Fibroblast of the aortic adventitia (primary cell): ENCODE results near the gene LCP1. TPM values are rescaled to one million over a fixed set of nuclear protein-coding genes. Genes with fewer than 3 reads are reported as not detected.

Experiments
- DNase-seq: peaks from one replicate; pipeline ENCODE4 v3.0.0-alpha.2; 2010; ENCODE audit warnings: low read depth
- H3K4me3 ChIP-seq: 2 replicates; pipeline ENCODE4 v1.5.1; 2011; ENCODE audit warnings: low read depth, mild to moderate bottlenecking, control low read depth, low read length, moderate library complexity
- CTCF ChIP-seq: IDR thresholded peaks from 2 replicates; pipeline ENCODE4 v1.5.1; 2011; ENCODE audit warnings: mild to moderate bottlenecking, low read length, control low read depth, inconsistent platforms; ENCODE audit not compliant: insufficient read depth
- total RNA-seq: library from RNA; depleted of rRNA; stranded (reverse); fragments of >200 nt; gene quantifications from 2 replicates; pipeline ENCODE4 v1.2.3, GENCODE V29; 2012; ENCODE audit warnings: low replicate concordance

LCP1 gene
- total RNA-seq, 1 donor = 0.99 TPM

- H3K4me3 ChIP-seq = no peak overlapping the region
- TF ChIP-seq CTCF = no peak
- no peak for DNase-seq
These were observed 75.1 kb downstream of the LCP1 start for GRCh38 chr13:46106839-46107371.

- no peak for DNase-seq
- TF ChIP-seq CTCF = no peak
- H3K4me3 ChIP-seq = no peak within 1 kb of the TSS
These were observed 77.1 kb downstream of the LCP1 start, which contains the start of gene CPB2 for GRCh38 chr13:46104868-46105267. CPB2 (minus strand) TSS chr13:46105033; CDS start chr13:46105009, 24 bp downstream.

GRCh38 chr13:46103037-46103436 is 78.9 kb downstream of the LCP1 start:
- TF ChIP-seq CTCF = no peak

GRCh38 chr13:46102255-46102605 is 79.7 kb downstream of the LCP1 start:
- no peak overlapping the region for H3K4me3 ChIP-seq
- TF ChIP-seq CTCF = no peak
- no peak for DNase-seq

More at GRCh38 chr13:46103037-46103436, 78.9 kb downstream of the LCP1 start:
- no peak overlapping the region for H3K4me3 ChIP-seq
- DNase-seq = no peak

GRCh38 chr13:46101484-46102254 is 80.3 kb downstream of the LCP1 start:
- no peak overlapping the region for H3K4me3 ChIP-seq
- TF ChIP-seq CTCF = no peak
- no peak for DNase-seq

- TF ChIP-seq CTCF = no peak
- DNase-seq = no peak
- no peak overlapping the region for H3K4me3 ChIP-seq
These were observed 81.0 kb downstream of the LCP1 start for GRCh38 chr13:46101002-46101401.
